GM21529 (cell line): ENCODE data around the gene ZNF382.

Experiments
- ATAC-seq: cut with Tn5 transposase; IDR thresholded peaks from one replicate; pipeline ENCODE4 v1.9.1; 2021; ENCODE audit not compliant: unreplicated experiment

Gene ZNF382

DNA sequence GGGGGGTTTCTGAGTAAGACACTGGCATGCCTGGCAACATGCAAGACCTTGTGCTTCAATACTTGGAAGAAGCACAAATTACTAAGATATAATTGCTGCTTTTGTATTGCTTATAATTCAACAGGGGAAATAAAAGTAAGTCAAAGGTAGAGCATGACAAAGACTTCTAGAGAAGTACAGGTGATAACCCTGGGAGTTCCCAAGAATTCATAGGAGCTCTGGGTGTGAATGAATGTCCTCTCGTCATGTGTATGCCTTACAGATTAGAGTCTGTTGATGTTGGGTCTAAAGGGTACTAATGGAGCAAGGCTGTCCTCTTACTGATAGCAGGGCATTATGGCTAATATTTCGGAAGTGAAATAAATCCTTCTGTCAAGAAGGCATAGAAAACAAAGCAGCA, 69.1 kb downstream of the ZNF382 start:
- no peak for ATAC-seq

DNA sequence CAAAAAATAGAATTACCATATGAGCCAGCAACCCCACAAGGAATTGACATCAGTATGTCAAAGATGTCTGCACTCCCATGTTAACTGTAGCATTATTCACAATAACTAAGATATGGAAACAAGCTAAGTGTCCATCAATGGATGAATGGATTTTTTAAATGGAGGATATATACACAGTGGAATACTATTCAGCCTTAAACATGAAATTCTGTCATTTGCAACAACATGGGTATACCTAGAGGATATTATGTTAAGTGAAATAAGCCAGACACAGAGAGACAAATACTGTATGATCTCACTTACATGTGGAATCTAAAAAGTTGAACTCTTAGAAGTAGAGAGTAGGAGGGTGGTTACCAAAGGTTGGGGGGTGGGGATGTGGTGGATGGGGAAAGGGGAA, 74.3 kb downstream of the ZNF382 start:
- ATAC-seq: no peak
